Activated CD4-positive, alpha-beta T cell treated with anti-CD3 and anti-CD28 coated beads, Interleukin-10, Interleukin-2, amounts not matched to agents 100 ng/mL and 50 ng/mL, durations not matched to agents 16 hours and 8 hours (primary cell): ENCODE results near the gene PARD3.

Experiments
- DNase-seq: peaks from one replicate; pipeline ENCODE4 v3.0.0-alpha.2; 2020

The PARD3 gene

GRCh38 chr10:34601691-34602090, 213.4 kb downstream of the PARD3 start:
- no peak for DNase-seq

- no peak for DNase-seq
Measured at GRCh38 chr10:34599026-34599795, 215.9 kb downstream of the PARD3 start.

- no peak for DNase-seq
Measured at GRCh38 chr10:34596351-34596750, 218.7 kb downstream of the PARD3 start.

GRCh38 chr10:34593930-34594329, 221.2 kb downstream of the PARD3 start:
- no peak for DNase-seq

GRCh38 chr10:34593374-34593890, 221.7 kb downstream of the PARD3 start:
- DNase-seq: no peak

GRCh38 chr10:34590793-34591192, 224.3 kb downstream of the PARD3 start:
- DNase-seq: no peak

- DNase-seq: no peak
Measured at GRCh38 chr10:34589275-34589674, 225.8 kb downstream of the PARD3 start.

- no peak for DNase-seq
Measured at GRCh38 chr10:34587680-34588019, 227.4 kb downstream of the PARD3 start.

- no peak for DNase-seq
Measured at GRCh38 chr10:34587002-34587679, 228.0 kb downstream of the PARD3 start.

- DNase-seq: no peak
Measured at GRCh38 chr10:34585422-34586112, 229.5 kb downstream of the PARD3 start.

- DNase-seq: no peak
Measured at GRCh38 chr10:34584164-34584563, 230.9 kb downstream of the PARD3 start.

- no peak for DNase-seq
Measured at GRCh38 chr10:34581801-34582532, 233.1 kb downstream of the PARD3 start.

GRCh38 chr10:34580643-34581042, 234.5 kb downstream of the PARD3 start:
- no peak for DNase-seq

GRCh38 chr10:34580214-34580613, 234.9 kb downstream of the PARD3 start:
- DNase-seq: no peak

GRCh38 chr10:34578468-34578867, 236.6 kb downstream of the PARD3 start:
- no peak for DNase-seq

GRCh38 chr10:34576797-34577196, 238.3 kb downstream of the PARD3 start:
- DNase-seq: no peak

- DNase-seq: no peak
Measured at GRCh38 chr10:34575882-34576281, 239.2 kb downstream of the PARD3 start.

GRCh38 chr10:34574353-34574934, 240.7 kb downstream of the PARD3 start:
- no peak for DNase-seq

GRCh38 chr10:34570887-34571286, 244.2 kb downstream of the PARD3 start:
- no peak for DNase-seq

GRCh38 chr10:34567659-34568253, 247.3 kb downstream of the PARD3 start:
- DNase-seq: no peak

- DNase-seq: no peak
Measured at GRCh38 chr10:34565934-34566333, 249.2 kb downstream of the PARD3 start.

GRCh38 chr10:34558093-34558583, 257.0 kb downstream of the PARD3 start:
- DNase-seq: no peak
